HS-5 (cell line): ENCODE measurements around the gene PLEKHG3.

Experiments
- DNase-seq: peaks from one replicate; pipeline ENCODE4 v3.0.0-alpha.2; 2012; ENCODE audit warnings: low read depth

Gene PLEKHG3

GRCh38 chr14:64763801-64764621 is 59.8 kb downstream of the PLEKHG3 start:
- no peak for DNase-seq

- DNase-seq: no peak
Observed at GRCh38 chr14:64764641-64765520, 60.7 kb downstream of the PLEKHG3 start.

GRCh38 chr14:64765740-64766302 is 61.6 kb downstream of the PLEKHG3 start:
- no peak for DNase-seq

DNA sequence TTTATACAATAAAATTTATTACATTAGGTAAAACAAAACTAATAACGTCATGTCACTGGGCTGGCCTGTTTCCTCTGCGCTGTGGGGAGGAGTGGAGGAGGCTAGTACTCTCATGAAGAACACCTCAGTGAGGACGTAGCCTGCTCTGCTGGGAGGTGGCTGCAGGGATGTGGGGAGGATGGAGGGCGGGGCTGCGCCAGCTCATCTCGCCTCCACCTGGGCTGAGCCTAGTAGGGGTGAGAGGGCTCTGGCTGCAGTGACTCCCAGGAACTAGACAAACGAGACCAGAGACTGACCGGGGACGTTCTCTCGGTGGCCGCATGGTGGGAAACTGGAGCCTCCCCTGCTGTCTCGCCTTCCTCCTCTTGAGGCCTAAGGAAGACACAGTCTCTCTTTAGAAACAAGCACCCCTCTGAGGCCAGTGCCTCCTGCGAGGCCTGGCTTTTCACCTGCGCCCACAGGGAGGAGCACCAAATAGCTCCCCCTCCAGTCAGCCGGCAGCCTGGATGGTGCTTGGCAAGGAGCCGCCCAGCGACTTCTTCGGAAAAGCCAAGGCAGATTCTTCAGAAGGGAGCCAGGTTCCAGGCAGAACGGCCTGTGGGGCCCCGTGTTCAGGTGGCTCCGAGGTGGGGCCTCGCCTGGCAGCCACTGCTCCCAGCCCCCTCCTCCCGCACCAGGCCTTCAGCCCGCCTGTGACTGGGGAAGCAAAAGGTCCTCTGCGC is 62.4 kb downstream of the PLEKHG3 start:
- no peak for DNase-seq

- no peak for DNase-seq
Observed at GRCh38 chr14:64767215-64767964, 63.2 kb downstream of the PLEKHG3 start.

DNA sequence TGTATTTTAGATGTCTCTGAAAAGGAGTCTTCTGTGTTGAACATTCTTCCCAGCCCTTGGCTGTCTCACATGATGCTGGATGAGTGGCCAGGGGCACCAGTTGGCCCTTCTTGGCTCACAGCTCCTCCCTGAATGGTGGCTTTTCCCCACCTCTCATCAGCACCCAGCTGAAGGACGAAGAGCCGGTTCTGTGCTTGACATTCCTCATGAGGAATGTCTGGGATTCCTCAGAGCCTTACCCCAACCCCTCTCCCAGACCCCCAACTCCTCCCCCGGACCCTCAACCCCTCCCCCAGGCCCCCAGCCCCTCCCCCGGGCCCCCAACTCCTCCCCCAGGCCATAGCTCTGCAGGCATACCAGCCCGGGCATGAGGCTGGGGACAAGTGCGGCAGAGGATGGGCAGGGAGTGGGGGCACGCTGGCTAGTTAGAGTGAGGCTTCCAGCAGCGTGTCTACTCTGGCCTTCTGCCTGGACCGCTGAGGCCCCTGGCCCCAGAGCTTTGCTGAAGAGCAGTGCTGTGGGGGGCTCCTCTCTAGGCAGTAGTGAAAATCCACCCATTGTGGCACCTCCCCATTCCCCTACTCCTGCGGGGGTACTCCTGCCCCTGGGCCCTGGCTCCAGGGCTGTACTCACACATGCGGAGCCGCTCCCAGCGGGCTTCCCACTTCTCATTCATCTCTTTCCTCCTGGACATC is 64.3 kb downstream of the PLEKHG3 start:
- no peak for DNase-seq

DNA sequence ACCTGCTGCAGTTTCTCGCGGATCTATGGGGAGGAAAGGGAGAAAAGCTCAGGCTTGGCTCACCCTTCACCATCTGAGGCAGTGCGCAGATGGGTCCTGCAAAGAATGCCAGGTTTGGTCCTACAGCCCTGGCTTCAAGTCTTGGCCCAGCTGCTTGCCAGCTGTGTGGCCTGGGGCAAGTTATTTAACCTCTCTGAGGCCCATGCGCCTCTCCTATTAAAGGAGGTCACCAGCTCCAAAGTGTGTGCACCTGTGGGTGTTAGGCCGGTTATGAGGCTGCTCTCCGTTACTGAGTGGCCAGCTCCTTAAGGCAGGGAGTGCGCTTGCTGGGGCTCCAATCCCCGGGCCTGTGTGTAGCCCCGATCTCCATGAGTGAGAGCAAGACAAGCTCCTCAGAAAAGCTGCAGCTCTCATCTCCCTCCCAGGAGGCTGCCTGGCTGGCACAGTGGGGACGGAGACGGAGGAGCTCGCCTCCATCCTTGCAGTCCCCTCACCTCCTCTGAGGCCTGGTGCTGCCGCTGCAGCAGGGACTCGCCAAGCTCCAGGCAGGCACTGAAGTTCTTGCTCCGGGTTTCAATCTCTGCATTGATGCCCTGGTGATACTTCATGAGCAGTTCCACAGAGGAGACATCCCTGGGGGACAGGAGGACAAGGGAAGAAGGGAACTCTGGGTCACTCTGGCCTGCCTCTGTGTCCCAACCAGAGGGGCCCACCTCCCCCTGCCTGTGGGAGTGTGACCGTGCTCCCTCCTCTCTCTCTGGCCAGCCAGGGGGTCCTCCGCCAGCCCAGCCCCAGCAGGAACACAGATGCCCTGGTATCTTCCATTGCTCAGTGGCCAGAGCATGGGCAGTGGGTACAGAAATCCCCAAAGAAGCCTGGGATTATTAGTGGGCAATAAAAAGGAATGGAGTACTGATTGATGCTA is 65.1 kb downstream of the PLEKHG3 start:
- no peak for DNase-seq

DNA sequence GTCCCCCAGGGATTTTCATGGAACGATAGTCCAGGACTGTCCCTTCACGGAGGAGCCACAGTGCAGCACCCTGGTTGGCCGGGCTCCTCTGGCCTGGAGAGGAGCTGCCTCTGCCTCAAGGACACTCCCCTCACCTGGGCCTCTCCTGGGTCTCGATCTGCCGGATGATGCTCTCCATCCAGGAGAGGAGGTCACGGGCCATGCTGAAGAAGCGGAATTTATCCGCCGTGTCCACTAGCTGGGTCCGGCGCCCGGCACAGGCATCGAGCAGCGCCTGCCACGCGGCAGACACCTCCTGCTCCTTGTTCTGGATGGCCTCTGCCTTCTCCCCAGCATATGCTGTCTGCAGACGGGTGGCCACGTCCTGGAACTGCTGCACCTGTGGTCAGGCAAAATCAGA is 66.5 kb downstream of the PLEKHG3 start:
- DNase-seq: no peak

GRCh38 chr14:64771161-64771560 is 66.9 kb downstream of the PLEKHG3 start:
- no peak for DNase-seq

GRCh38 chr14:64772397-64772950 is 68.2 kb downstream of the PLEKHG3 start:
- no peak for DNase-seq

DNA sequence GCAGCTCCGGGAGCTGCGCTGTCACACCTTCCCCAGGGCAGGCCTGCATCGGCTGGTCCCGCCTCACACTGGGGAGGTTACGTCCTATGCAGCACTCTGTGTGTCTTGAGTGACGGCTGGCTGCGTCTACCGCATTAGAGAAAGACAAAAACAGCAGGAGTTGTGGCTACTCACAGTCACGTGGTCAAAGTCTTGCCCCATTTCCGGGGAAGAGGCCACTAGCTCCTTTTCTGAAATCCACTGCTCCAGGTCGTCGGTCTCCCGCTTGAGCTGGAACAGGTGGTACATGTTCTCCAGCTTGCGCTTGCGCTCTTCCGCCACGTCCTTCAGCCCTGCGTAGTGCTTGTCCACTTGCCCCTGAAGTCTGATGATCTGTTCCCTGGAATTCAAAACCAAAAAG is 68.8 kb downstream of the PLEKHG3 start:
- no peak for DNase-seq

DNA sequence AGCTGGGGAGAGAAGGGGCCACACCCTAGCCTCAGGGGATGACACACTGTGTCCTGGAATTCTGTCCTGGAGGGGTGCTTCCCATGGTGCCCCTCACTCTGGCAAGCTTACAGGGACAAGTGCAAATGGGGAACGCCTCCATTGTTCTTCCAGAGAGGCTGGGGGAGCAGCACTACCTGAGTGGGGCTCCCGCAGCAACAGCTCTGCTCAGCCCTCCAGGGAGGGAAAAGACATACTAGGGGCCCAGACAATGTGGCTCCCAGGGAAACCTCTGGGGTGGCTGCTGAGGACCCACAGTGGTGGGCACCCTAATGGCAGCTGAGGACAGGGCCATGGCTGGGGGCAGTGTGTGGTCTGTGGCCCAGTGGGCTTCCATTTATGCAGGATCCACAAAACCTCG is 69.4 kb downstream of the PLEKHG3 start:
- no peak for DNase-seq

DNA sequence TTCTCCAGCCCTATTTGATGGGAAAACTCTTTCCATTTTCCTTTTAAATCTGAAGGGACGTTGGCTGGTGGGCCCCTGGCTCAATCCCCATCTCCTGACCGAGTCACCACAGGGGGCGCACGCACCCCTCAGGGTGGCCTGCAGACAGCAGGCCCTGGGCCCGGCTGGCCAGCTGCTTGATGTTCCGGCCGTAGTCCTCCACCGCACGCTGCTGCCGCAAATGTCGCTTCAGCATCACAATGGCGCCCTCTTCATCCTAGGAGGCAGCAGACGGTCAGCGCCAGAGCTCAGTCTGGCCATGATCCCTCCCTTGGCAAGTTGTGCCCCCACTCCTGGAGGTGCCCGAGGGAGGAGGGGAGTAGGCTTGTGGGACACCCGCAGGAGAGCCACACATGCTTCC is 70.0 kb downstream of the PLEKHG3 start:
- DNase-seq: no peak

DNA sequence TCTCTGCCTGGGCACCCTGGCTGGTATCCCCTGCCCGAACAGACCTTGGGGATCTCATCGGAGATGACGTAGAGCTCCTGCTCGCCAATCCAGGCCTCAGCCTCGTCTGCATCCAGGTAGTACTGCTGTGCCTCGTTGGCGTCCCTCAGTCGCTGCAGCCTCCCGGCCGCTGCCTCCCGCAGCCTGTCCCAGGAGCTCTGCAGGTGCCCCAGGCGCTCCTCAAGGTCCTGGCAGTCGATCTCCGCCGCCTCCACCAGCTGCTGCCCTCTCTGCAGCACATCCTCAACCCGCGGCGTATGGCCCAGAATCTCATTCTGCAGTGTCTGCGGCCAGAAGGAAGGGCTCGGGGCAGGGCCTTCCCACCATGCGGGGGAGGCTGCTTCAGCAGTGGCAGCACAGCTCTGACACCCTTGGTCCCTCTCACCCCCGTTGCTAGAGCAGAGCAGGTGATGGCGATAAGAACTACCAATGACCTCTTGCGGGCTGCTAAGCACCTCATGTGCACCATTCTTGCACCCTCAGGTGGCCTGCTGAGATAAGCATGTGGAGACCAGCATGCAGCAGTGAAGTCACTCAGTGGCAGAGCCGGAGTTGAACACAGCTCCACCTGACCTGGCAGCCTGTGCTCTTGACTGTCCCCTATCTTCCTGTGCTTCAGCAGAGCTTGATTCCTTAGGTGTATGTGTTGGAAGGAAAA is 71.0 kb downstream of the PLEKHG3 start:
- no peak for DNase-seq

GRCh38 chr14:64777461-64777860 is 73.2 kb downstream of the PLEKHG3 start:
- DNase-seq: no peak

DNA sequence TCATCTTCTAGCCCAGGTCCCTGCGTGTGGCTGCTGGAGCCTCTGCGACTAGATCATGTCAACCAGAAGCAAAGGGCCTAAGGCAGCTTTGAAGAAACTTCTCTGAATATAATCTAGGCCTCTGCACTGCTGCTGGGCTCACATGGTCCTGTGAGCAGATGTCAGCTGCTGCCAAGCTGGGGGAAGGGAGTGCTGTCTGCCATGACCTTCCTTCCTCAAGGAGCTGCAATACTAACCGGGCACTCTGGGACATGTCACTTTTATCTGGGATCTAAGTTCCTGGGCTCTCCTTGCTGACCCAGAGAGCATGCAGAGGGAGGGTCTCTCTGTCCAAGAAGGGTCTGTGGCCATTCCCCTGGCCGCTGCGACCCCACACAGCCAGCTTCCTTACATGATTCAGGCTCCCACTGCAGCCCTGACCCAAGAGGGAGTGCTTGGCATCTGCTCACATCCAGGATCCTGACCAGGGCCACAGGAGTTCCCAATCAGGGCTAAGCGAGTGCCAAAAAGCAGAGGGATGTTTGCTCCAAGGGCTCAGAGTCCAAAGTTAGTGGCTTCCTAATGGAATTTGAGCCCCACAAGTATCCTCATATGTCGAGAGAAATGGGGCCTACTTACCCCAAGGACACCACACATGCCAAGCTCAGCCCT is 74.0 kb downstream of the PLEKHG3 start:
- DNase-seq: no peak

GRCh38 chr14:64779472-64779871 is 75.2 kb downstream of the PLEKHG3 start:
- no peak for DNase-seq

DNA sequence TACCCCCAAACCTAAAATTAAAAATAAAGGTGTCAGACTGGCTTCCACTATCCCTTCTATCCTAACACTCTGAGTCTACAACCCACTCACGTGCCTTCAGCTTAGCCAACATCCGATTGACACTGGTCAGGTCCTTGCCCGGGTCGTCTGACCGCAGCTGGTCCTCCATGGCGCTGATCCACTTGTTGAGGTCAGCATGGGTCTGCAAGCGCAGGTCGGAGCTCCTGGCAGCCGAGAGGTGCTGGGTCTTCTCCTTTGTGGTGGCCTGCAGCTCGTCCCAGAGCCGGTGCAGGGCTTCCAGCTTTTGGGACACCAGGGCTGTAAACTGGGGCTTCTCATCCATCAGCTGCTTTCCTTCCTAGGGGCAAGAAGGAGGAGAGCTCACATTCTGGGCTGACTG is 78.0 kb downstream of the PLEKHG3 start:
- DNase-seq: no peak
